ENCODE data around the gene LYAR.

LYAR gene

DNA sequence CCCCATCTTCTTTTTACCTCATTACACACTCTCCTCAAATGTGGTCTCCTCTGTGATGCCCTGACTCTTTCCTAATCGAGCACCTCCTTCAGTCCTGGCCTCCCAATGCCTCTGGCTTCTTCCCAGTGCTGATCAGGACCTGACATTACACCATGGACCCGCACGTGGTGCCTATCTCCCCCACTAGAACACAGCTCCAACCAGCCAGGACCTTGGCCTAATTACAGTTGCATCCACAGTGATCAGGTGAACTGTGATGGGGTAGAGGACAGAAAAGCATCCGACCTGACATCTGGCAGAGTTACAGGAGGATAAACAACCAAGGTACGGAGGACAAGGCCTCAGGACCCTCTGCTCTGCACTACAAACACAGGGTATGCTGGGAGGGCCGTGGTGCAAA lies 12.4 kb downstream of the LYAR start:
- TF ChIP-seq, protein P1, sequence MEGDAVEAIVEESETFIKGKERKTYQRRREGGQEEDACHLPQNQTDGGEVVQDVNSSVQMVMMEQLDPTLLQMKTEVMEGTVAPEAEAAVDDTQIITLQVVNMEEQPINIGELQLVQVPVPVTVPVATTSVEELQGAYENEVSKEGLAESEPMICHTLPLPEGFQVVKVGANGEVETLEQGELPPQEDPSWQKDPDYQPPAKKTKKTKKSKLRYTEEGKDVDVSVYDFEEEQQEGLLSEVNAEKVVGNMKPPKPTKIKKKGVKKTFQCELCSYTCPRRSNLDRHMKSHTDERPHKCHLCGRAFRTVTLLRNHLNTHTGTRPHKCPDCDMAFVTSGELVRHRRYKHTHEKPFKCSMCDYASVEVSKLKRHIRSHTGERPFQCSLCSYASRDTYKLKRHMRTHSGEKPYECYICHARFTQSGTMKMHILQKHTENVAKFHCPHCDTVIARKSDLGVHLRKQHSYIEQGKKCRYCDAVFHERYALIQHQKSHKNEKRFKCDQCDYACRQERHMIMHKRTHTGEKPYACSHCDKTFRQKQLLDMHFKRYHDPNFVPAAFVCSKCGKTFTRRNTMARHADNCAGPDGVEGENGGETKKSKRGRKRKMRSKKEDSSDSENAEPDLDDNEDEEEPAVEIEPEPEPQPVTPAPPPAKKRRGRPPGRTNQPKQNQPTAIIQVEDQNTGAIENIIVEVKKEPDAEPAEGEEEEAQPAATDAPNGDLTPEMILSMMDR (IDR thresholded peaks at IDR 0.05; ENCODE audit: low read length, missing control alignments) = no peak
- H3K4me3 ChIP-seq (replicated peaks; ENCODE audit: low read depth, low read length) = no peak overlapping the region
- DNase-seq (ENCODE audit: low read depth) = no peak

GRCh38 chr4:4274226-4274625 lies 15.7 kb downstream of the LYAR start:
- no peak overlapping the region for H3K4me3 ChIP-seq (replicated peaks; ENCODE audit: low read depth, low read length)
- TF ChIP-seq, protein P1 (IDR thresholded peaks at IDR 0.05; ENCODE audit: low read length, missing control alignments) = no peak
- no peak for DNase-seq (ENCODE audit: low read depth)

DNA sequence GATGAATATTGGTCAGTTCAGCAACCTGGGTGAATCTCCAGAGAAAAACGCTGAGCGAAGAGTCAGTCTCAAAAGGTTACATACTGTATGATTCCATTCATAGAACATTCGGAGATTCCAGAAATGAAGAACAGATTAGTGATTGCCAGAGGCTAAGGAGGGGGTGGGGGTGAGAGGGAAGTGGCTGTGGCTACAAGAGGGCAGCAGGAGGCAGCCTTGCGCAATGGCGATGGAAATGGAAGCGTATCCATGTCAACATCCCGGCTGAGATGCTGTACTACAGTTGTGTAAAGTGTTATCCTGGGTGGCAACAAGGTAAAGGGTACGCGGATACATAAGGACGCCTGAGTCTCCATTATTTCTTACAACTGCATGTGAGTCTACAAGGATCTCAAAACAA lies 18.0 kb downstream of the LYAR start:
- peak; percentile 43 for DNase-seq (ENCODE audit: low read depth)
- TF ChIP-seq, protein P1 (IDR thresholded peaks at IDR 0.05; ENCODE audit: low read length, missing control alignments) = no peak
- H3K4me3 ChIP-seq (replicated peaks; ENCODE audit: low read depth, low read length) = no peak overlapping the region

- TF ChIP-seq, protein P1 (IDR thresholded peaks at IDR 0.05; ENCODE audit: low read length, missing control alignments) = no peak
- no peak overlapping the region for H3K4me3 ChIP-seq (replicated peaks; ENCODE audit: low read depth, low read length)
- peak; percentile 28 for DNase-seq (ENCODE audit: low read depth)
Measured at GRCh38 chr4:4270529-4270928, 19.4 kb downstream of the LYAR start.

DNA sequence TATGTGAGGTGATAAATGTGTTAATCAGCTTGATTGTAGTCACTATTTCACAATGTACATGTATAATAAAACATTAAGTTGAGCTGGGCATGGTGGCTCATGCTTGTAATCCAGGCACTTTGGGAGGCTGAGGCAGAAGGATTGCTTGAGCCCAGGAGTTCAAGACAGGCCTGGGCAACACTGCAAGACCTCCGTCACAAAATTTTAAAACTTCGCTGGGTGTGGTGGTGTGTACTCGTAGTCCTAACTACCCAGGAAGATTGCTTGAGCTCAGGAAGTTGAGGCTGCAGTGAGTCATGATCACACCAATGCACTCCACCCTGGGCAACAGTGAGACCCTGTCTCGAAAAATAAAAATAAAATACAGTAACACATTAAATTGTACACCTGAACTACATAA lies 20.1 kb downstream of the LYAR start:
- DNase-seq (ENCODE audit: low read depth) = peak; percentile 84
- TF ChIP-seq, protein P1 (IDR thresholded peaks at IDR 0.05; ENCODE audit: low read length, missing control alignments) = no peak
- no peak overlapping the region for H3K4me3 ChIP-seq (replicated peaks; ENCODE audit: low read depth, low read length)

DNA sequence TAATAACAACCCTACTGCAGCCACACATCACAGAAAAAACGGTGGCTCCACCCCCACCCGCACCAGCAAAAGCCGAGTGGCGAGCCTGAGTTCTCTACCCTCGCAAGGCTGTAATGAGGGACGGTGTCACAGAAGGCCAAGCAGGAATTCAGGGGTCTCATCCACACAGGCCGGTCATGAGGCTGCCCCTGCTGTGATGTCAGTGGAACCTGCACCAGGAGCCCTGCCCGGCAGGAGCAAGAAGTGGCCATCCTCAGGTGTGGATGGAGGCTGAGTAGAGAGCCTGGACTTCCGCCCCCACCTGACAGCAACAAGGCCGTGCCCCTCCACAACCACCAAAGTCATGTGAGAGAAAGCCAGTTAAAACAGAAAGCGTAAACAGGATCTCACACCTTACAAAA lies 20.6 kb downstream of the LYAR start:
- TF ChIP-seq, protein P1 (IDR thresholded peaks at IDR 0.05; ENCODE audit: low read length, missing control alignments) = no peak
- DNase-seq (ENCODE audit: low read depth) = no peak
- H3K4me3 ChIP-seq (replicated peaks; ENCODE audit: low read depth, low read length) = no peak overlapping the region

DNA sequence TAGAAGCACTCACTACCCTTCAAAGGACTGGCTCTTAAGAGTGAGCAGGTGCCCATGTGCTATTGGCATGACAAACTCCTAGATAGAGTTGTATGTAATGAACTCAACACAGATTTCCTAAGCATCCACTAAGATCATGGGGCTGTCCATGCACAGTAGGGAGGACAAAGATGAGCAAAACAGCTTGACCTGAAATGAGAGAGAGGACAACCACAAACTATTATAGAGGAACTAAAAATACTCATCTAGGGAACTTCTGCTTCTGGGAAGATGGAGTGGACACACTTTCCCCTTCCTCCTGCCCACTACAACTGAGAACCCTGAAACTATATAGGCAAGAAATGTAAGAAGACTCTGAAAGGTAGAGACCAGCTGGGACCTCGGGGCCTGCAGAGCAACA lies 21.2 kb downstream of the LYAR start:
- TF ChIP-seq, protein P1 (IDR thresholded peaks at IDR 0.05; ENCODE audit: low read length, missing control alignments) = no peak
- no peak overlapping the region for H3K4me3 ChIP-seq (replicated peaks; ENCODE audit: low read depth, low read length)
- no peak for DNase-seq (ENCODE audit: low read depth)
